Pancreas (tissue), 10 donors: Measurements from ENCODE around the gene ITPKB. TPM values are rescaled to one million over a fixed set of nuclear protein-coding genes. Genes with fewer than 3 reads are reported as not detected.
A peak's percentile ranks its signal among the peaks of the same experiment; 100 is the strongest.

ENCODE experiments used
- ATAC-seq, 4 donors: fragments of 200-7000 bp; cut with Tn5 transposase; one replicate each; pipeline versions ENCODE4 v1.8.0 to v1.9.1; 2020; ENCODE audit warnings: mild to moderate bottlenecking in 4 of 4, moderate library complexity in 4 of 4
- DNase-seq, 6 donors: peaks; one replicate each; pipeline ENCODE4 v3.0.0-alpha.2; 2020
- FAIRE-seq: peaks from 2 replicates; lab custom pipeline; 2012; peaks lifted over from hg19 to GRCh38; lab: Jason Lieb, UNC
- H3K27ac ChIP-seq, 4 donors: fragments of 200-600 bp; sonication (generic); 1 replicate in 3 of 4; 2 replicates in 1 of 4; pipeline versions ENCODE4 v1.5.0 to v1.8.0; 2020
- H3K27me3 ChIP-seq, 4 donors: fragments of 200-600 bp; one replicate each; pipeline ENCODE4 v1.8.0; 2021
- H3K36me3 ChIP-seq, 3 donors: fragments of 200-600 bp; sonication (generic) in 1 of 3; one replicate each; pipeline versions ENCODE4 v1.5.0 to v1.8.0; 2020 to 2021
- H3K4me1 ChIP-seq, 3 donors: fragments of 200-600 bp; one replicate each; pipeline ENCODE4 v1.8.0; 2021
- H3K4me3 ChIP-seq, 4 donors: fragments of 200-600 bp; sonication (generic) in 2 of 4; one replicate each; pipeline versions ENCODE4 v1.5.0 to v1.8.0; 2020 to 2021
- H3K9me3 ChIP-seq, 4 donors: fragments of 200-600 bp; one replicate each; pipeline ENCODE4 v1.8.0; 2021
- WGBS, 2 donors: extraction: QIAGEN DNeasy Blood & Tissue Kit; methylation state at CpG; one replicate each; pipeline ENCODE4 v1.1.7; 2013; 5-methylcytosine and 5-hydroxymethylcytosine counted together
- intact Hi-C, 3 donors: fragments of 100-400 bp; cut with DNase I; formaldehyde crosslinking; loops; one replicate each; pipeline versions ENCODE4 v1.11.1 to v1.14.2; 2022
- polyA plus RNA-seq, 2 donors: library from polyadenylated mRNA; stranded (reverse); fragments of 200-250 nt; gene quantifications; one replicate each; pipeline ENCODE4 v1.2.3, GENCODE V29; 2013
- total RNA-seq, 6 donors: library from RNA; stranded (reverse); fragmentation: NEBNext Ultra II Directional in 4 of 6; extraction: Animal tissue kit (Norgen Biotek cat#: 25700) in 4 of 6; gene quantifications; one replicate each; pipeline versions ENCODE4 v1.2.1 to v1.2.4, GENCODE V29; 2021 to 2023
- TF ChIP-seq, protein P1 (sequence below), 4 donors: fragments of 200-600 bp; sonication (generic) in 3 of 4; IDR thresholded peaks; one replicate each; pipeline versions ENCODE4 v1.5.0 to v1.8.0; 2021; ENCODE audit warnings: antibody characterized with exemption in 4 of 4
- donor health status: healthy with polysubstance abuse.
- donor health status: DM: no; HTN: no; CAD: no; lungs with moderate emphysema.
- donor health status: DM: no; HTN: no; CAD: no.
- donor health status: control.
- donor health status: control.
- donor health status: Bipolar disorder and iron deficiency.
- donor health status: DM: yes; HTN: yes; CAD: no.
- donor health status: DM: no; HTN: no; CAD: no.
- donor health status: DM: no; HTN: no; CAD: no.
- donor health status: DM: yes; HTN: yes; CAD: no.

The ITPKB gene
- total and polyA plus RNA-seq, 8 donors, result 3.8 to 13.9 (median 5.5) TPM

DNA sequence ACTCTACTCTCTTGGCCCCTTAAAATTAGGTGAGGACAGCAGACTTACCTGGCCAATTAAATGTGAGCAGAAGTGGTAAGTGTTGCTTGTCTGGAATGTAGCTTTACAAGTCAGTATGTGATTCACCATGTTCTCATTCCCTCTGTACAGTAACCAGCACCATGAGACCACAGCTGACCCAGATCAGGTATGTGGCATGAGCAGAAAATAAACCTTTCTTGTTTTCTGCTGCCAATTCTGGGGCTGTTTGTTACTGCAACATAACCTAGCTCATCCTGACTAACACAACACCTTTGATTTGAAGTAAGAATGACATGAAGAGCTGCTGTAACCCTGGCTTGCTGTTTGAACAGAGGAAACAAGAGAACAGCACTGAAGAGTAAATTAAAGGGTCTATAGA, 24.9 kb downstream of the ITPKB start:
- intact Hi-C loops, result no loop called here
- H3K36me3 ChIP-seq, result no peaks in the 10 kb centered on the region
- ATAC-seq, result no peak
- H3K4me1 ChIP-seq, result no peaks in the 10 kb centered on the region
- no peak for DNase-seq
- H3K27me3 ChIP-seq, result no peaks in the 10 kb centered on the region
- TF ChIP-seq, protein P1, sequence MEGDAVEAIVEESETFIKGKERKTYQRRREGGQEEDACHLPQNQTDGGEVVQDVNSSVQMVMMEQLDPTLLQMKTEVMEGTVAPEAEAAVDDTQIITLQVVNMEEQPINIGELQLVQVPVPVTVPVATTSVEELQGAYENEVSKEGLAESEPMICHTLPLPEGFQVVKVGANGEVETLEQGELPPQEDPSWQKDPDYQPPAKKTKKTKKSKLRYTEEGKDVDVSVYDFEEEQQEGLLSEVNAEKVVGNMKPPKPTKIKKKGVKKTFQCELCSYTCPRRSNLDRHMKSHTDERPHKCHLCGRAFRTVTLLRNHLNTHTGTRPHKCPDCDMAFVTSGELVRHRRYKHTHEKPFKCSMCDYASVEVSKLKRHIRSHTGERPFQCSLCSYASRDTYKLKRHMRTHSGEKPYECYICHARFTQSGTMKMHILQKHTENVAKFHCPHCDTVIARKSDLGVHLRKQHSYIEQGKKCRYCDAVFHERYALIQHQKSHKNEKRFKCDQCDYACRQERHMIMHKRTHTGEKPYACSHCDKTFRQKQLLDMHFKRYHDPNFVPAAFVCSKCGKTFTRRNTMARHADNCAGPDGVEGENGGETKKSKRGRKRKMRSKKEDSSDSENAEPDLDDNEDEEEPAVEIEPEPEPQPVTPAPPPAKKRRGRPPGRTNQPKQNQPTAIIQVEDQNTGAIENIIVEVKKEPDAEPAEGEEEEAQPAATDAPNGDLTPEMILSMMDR (IDR thresholded peaks at IDR 0.05), result no peak
- no peak for FAIRE-seq
- H3K9me3 ChIP-seq, result no peaks in the 10 kb centered on the region
- H3K4me3 ChIP-seq, result no peak overlapping the region
- no peak overlapping the region for H3K27ac ChIP-seq

DNA sequence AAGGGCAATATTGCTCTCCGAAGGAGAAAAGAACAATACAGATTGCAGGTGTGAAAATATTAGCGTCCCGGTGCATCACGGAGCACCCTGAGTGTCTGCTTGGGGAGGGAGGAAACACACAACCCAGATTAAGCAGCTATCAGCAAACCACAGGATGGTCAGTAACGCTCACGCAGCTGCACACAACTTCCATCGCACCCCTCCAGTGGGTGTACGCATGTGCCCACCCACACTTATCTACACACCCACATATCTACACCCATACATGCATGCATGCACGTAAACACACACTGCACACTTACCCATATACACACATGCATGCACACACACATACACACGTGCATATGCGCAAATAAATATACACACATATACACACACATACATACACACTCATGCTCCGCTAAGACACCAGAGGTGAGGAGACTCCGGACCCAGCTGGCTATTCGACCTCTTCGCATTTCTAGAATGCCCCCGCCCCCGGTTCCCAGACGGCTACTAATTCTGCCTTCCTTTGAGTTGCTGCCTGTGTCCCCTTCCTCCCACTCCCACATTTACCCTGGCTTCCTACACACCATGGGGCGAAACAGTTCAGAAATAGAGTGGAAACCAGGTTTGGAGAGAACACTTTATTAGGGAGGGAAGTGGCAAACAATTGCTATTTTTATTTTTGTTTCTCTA, 26.2 kb downstream of the ITPKB start:
- 88 to 91% methylated on average over 19 of the region's 19 CpGs for WGBS, 2 donors
- Histone ChIP-seq H3K4me1 (no peaks in the 10 kb centered on the region), H3K4me3 (no peak overlapping the region), H3K36me3 (no peaks in the 10 kb centered on the region), H3K27ac (no peak overlapping the region), H3K9me3 (no peaks in the 10 kb centered on the region), H3K27me3 (no peaks in the 10 kb centered on the region)
- DNase-seq (no peak), FAIRE-seq (no peak), ATAC-seq (no peak)
- TF ChIP-seq, protein P1 (IDR thresholded peaks at IDR 0.05), result no peak
- intact Hi-C loops, result no loop called here

DNA sequence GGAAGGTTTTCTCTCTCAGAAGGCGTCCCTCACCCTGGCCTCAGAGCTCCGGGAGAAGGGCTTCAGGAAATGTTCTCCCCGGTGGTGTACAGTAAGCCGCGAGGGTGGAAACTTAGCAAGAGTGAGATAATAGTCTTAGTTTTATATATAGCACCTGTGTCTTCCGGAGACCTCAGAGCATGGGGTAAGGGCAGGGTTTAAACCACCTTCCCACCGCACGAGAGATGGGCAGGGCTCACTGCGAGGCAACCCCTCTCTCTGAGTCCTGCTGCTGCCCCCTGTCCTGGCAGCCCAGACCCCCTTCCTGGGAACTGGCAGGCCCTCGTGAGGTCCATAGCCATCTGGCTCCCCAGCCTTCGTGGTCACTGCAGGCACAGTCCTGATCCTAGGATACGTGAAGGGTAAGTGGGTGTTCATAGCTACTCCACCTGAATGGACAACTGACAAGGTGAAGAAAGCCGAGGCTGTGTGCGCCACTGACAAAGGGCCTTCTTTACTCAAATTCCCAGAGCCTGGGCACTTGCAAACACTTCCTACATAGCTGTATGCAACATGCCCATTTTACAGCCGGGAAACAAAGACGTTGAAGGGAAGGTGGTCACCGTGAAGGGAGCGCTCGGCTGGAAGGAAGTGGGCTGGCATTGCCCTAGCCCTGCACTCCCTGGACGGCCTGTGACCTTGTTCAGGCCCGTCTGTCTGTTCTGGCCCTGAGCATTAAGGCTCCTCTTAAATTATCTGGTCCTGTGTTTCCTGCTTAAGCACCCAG, 26.9 kb downstream of the ITPKB start:
- TF ChIP-seq, protein P1 (IDR thresholded peaks at IDR 0.05), result no peak
- DNase-seq (no peak), ATAC-seq (peak in 1 of 4 donors; percentile 24), FAIRE-seq (no peak)
- 81 to 83% methylated on average over 21 of the region's 21 CpGs for WGBS, 2 donors
- Histone ChIP-seq H3K36me3 (no peaks in the 10 kb centered on the region), H3K9me3 (no peaks in the 10 kb centered on the region), H3K27me3 (no peaks in the 10 kb centered on the region), H3K4me3 (no peak overlapping the region), H3K27ac (no peak overlapping the region), H3K4me1 (no peaks in the 10 kb centered on the region)
- intact Hi-C loops, result no loop called here

GRCh38 chr1:226710501-226710900, 28.6 kb downstream of the ITPKB start:
- Histone ChIP-seq H3K27me3 (no peaks in the 10 kb centered on the region), H3K4me3 (no peak overlapping the region), H3K9me3 (no peaks in the 10 kb centered on the region), H3K4me1 (no peaks in the 10 kb centered on the region), H3K36me3 (no peaks in the 10 kb centered on the region), H3K27ac (no peak overlapping the region)
- TF ChIP-seq, protein P1 (IDR thresholded peaks at IDR 0.05), result no peak
- intact Hi-C loops, result no loop called here
- DNase-seq (no peak), ATAC-seq (no peak), FAIRE-seq (no peak)
- 82 to 88% methylated on average over 6 of the region's 6 CpGs for WGBS, 2 donors

DNA sequence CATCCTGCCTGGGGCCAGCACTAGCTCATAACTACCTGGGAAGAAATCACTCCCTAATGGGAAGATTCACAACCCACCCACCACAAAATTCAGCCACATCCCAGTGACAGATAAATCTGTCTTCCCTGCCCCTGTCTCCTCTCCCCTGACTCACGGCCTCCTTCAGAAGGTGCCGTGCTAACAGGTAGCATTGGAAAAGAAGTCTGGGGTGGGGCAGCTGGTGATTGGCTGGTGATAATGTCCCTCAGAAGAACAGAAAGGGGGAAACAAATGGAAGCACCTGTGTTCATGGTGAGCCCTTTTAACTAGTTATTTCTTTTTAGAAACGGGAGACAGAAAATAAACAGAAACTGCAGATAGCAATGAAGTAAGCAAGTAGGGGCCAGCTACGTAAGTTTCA, 29.1 kb downstream of the ITPKB start:
- intact Hi-C loops, result no loop called here
- Histone ChIP-seq H3K27me3 (no peaks in the 10 kb centered on the region), H3K4me1 (no peaks in the 10 kb centered on the region), H3K36me3 (no peaks in the 10 kb centered on the region), H3K4me3 (no peak overlapping the region), H3K9me3 (no peaks in the 10 kb centered on the region), H3K27ac (no peak overlapping the region)
- DNase-seq (no peak), FAIRE-seq (no peak), ATAC-seq (no peak)
- 79 to 80% methylated on average over 4 of the region's 4 CpGs for WGBS, 2 donors
- TF ChIP-seq, protein P1 (IDR thresholded peaks at IDR 0.05), result no peak
